Natural killer cell (primary cell): ENCODE measurements around the gene TPI1. TPM values are rescaled to one million over a fixed set of nuclear protein-coding genes. Genes with fewer than 3 reads are reported as not detected.

Experiments used
- ATAC-seq, 3 donors: fragments of 150-1000 bp in 2 of 3; fragments of 200-7000 bp in 1 of 3; cut with Tn5 transposase; 1 replicate in 1 of 3; 2 replicates in 2 of 3; pipeline ENCODE4 v1.10.0; 2021; ENCODE audit warnings: mild to moderate bottlenecking in 2 of 3, moderate library complexity in 2 of 3
- DNase-seq, 2 donors: peaks; one replicate each; pipeline versions ENCODE4 v3.0.0 to v3.0.0-alpha.2; 2013 to 2021; ENCODE audit warnings: mixed read lengths in 1 of 2
- H3K27ac ChIP-seq: one replicate; pipeline ENCODE4 v1.5.1; 2013; ENCODE audit warnings: mild to moderate bottlenecking, low read length
- H3K27me3 ChIP-seq: one replicate; pipeline ENCODE4 v1.6.1; 2013; ENCODE audit warnings: low read length; ENCODE audit not compliant: control insufficient read depth, insufficient read depth
- H3K36me3 ChIP-seq: one replicate; pipeline ENCODE4 v1.6.1; 2013; ENCODE audit warnings: low read length; ENCODE audit not compliant: control insufficient read depth, insufficient read depth
- H3K4me1 ChIP-seq: one replicate; pipeline ENCODE4 v1.6.1; 2013; ENCODE audit warnings: low read length; ENCODE audit not compliant: control insufficient read depth, insufficient read depth
- H3K4me3 ChIP-seq: one replicate; pipeline ENCODE4 v1.5.1; 2013; ENCODE audit warnings: low read length
- H3K9me3 ChIP-seq: one replicate; pipeline ENCODE4 v1.6.1; 2013; ENCODE audit warnings: low read length; ENCODE audit not compliant: control insufficient read depth, insufficient read depth
- H3K27ac Mint-ChIP-seq, 2 donors: one replicate each; pipeline ENCODE4 v1.8.0; 2022; ENCODE audit warnings: mild to moderate bottlenecking in 2 of 2, mixed read lengths in 2 of 2, moderate library complexity in 1 of 2
- H3K27me3 Mint-ChIP-seq, 2 donors: one replicate each; pipeline ENCODE4 v1.8.0; 2022; ENCODE audit warnings: low read depth in 2 of 2, mixed read lengths in 2 of 2
- H3K36me3 Mint-ChIP-seq: one replicate; pipeline ENCODE4 v1.8.0; 2022; ENCODE audit warnings: mixed read lengths
- H3K4me1 Mint-ChIP-seq, 2 donors: one replicate each; pipeline ENCODE4 v1.8.0; 2022; ENCODE audit warnings: mixed read lengths in 2 of 2
- H3K4me3 Mint-ChIP-seq: one replicate; pipeline ENCODE4 v1.8.0; 2022; ENCODE audit warnings: mild to moderate bottlenecking, moderate library complexity, mixed read lengths
- H3K9me3 Mint-ChIP-seq, 2 donors: one replicate each; pipeline ENCODE4 v1.8.0; 2022; ENCODE audit warnings: mixed read lengths in 2 of 2
- WGBS: methylation state at CpG from one replicate; pipeline ENCODE4 v1.1.7; 2013; ENCODE audit warnings: missing lambda C conversion rate; ENCODE audit not compliant: insufficient coverage; 5-methylcytosine and 5-hydroxymethylcytosine counted together
- intact Hi-C: fragments of 100-400 bp; cut with micrococcal nuclease; formaldehyde crosslinking; loops from one replicate; pipeline ENCODE4 v1.14.2; 2022
- total RNA-seq, 4 donors: library from RNA; stranded (reverse); fragments of 120-200 nt in 1 of 4; gene quantifications; one replicate each; pipeline versions ENCODE4 v1.2.3 to v1.2.4, GENCODE V29; 2013 to 2022
- TF ChIP-seq, protein P1 (sequence below): fragments of 200-600 bp; IDR thresholded peaks from one replicate; pipeline ENCODE4 v1.8.0; 2022; ENCODE audit warnings: antibody characterized with exemption

Gene TPI1
- total RNA-seq, result 100 to 1,000 TPM; 167 to 196 (median 189) TPM
- 272 TPM for total RNA-seq (2013)

DNA sequence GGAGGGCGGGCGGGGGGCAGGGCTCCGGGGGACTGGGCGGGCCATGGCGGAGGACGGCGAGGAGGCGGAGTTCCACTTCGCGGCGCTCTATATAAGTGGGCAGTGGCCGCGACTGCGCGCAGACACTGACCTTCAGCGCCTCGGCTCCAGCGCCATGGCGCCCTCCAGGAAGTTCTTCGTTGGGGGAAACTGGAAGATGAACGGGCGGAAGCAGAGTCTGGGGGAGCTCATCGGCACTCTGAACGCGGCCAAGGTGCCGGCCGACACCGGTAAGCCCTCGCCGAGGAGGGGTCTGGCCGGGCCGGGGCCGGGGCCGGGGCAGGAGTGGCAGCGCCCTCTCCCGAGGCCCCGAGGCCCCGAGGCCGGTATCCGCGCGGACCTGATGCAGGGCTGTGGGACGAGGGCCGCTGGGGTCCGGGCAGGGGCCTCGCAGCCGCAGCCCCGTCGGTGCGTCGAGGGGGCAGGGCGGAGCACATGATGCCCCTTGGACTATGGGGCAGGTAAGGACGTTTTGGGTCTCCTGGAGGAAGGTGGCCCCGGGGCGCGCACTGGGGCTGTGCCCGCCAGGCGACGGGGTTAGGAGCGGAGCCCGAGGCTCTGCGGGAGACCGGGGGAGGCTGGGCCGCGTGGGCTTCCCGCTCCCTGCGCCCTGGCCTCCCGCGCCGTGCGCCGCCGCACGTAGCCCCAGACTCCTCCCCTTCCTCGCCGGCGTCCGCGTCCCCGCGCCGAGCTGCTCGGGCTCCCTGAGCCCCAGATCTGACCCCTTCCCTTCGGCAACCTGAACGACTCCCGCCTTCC lies at the start of gene TPI1:
TSS of gene TPI1 (plus strand) at position 119 of the 798 bp plus-strand sequence. CDS start at position 155, 36 bp downstream.
- peak within 1 kb of the TSS; percentile 95 for H3K4me3 Mint-ChIP-seq
- TF ChIP-seq, protein P1, sequence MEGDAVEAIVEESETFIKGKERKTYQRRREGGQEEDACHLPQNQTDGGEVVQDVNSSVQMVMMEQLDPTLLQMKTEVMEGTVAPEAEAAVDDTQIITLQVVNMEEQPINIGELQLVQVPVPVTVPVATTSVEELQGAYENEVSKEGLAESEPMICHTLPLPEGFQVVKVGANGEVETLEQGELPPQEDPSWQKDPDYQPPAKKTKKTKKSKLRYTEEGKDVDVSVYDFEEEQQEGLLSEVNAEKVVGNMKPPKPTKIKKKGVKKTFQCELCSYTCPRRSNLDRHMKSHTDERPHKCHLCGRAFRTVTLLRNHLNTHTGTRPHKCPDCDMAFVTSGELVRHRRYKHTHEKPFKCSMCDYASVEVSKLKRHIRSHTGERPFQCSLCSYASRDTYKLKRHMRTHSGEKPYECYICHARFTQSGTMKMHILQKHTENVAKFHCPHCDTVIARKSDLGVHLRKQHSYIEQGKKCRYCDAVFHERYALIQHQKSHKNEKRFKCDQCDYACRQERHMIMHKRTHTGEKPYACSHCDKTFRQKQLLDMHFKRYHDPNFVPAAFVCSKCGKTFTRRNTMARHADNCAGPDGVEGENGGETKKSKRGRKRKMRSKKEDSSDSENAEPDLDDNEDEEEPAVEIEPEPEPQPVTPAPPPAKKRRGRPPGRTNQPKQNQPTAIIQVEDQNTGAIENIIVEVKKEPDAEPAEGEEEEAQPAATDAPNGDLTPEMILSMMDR, result no peak
- Histone ChIP-seq H3K36me3 (peaks cover 33% of the 10 kb centered on the region), H3K9me3 (no peaks in the 10 kb centered on the region), H3K27ac (peak within 1 kb of the TSS; percentile 71), H3K27me3 (no peaks in the 10 kb centered on the region), H3K4me3 (peak within 1 kb of the TSS; percentile 48), H3K4me1 (peaks cover 48% of the 10 kb centered on the region)
- peak within 1 kb of the TSS; percentile 74 to 84 for H3K27ac Mint-ChIP-seq
- DNase-seq (peak; percentile 66 to 85), ATAC-seq (peak; percentile 83 to 93 (median 89))
- no peaks in the 10 kb centered on the region for H3K9me3 Mint-ChIP-seq
- WGBS, result under 1% methylated on average over 86 of the region's 86 CpGs
- H3K27me3 Mint-ChIP-seq, result no peaks in the 10 kb centered on the region
- H3K36me3 Mint-ChIP-seq, result no peaks in the 10 kb centered on the region
- H3K4me1 Mint-ChIP-seq, result peaks cover 36 to 46% of the 10 kb centered on the region in 2 donors
- intact Hi-C loops, result no loop called here

DNA sequence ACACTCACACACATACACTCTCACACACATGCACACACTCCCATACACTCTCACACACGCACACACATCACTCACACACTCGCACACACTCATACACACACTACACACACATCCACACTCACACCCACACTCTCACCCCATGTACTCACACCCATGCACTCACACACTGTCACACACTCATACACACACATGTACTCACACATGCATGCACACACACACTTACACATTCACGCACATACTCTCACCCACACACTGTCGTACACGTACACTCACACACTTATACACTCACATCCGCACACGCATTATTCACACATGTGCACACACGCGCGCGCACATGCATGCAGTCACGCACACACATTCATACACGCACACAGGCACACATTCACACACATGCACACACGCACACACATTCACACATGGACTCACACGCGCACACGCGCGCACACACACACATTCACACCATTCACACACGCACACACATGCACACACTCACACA lies 49.6 kb upstream of the TPI1 start:
- 84% methylated on average over 20 of the region's 20 CpGs for WGBS
- Mint-ChIP-seq H3K4me1 (peaks cover 0 to 6% of the 10 kb centered on the region in 2 donors), H3K27ac (no peak overlapping the region), H3K27me3 (peaks cover 2 to 30% of the 10 kb centered on the region in 2 donors), H3K36me3 (no peaks in the 10 kb centered on the region), H3K9me3 (no peaks in the 10 kb centered on the region), H3K4me3 (no peak overlapping the region)
- H3K27ac ChIP-seq, result no peak overlapping the region
- DNase-seq, result no peak
- ATAC-seq, result peak in 1 of 3 donors; percentile 33
- H3K9me3 ChIP-seq, result no peaks in the 10 kb centered on the region
- H3K36me3 ChIP-seq, result no peaks in the 10 kb centered on the region
- intact Hi-C loops, result no loop called here
- H3K27me3 ChIP-seq, result peaks cover 8% of the 10 kb centered on the region
- peaks cover 11% of the 10 kb centered on the region for H3K4me1 ChIP-seq
- no peak overlapping the region for H3K4me3 ChIP-seq
- TF ChIP-seq, protein P1, result no peak

DNA sequence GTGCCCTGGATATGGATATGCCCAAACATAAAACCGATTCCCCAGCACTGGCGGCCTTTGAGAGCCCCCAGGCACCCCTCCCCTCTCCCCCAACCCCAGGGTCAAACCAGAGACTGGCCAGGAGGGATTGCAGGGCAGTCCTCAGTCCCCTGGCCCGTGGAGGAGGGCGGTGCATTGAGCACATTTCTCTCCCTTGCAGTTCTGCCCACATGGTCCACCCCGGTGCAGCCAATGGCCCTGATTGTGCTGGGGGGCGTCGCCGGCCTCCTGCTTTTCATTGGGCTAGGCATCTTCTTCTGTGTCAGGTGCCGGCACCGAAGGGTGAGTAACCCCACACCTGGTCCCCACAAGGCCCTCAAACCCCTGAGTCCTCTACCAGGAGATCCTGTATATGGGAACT lies 49.1 kb upstream of the TPI1 start:
- H3K36me3 ChIP-seq, result no peaks in the 10 kb centered on the region
- H3K27me3 Mint-ChIP-seq, result peaks cover 7 to 35% of the 10 kb centered on the region in 2 donors
- peaks cover 0 to 6% of the 10 kb centered on the region in 2 donors for H3K4me1 Mint-ChIP-seq
- H3K27me3 ChIP-seq, result peaks cover 8% of the 10 kb centered on the region
- intact Hi-C loops, result no loop called here
- ATAC-seq (no peak), DNase-seq (no peak)
- no peaks in the 10 kb centered on the region for H3K9me3 Mint-ChIP-seq
- no peak overlapping the region for H3K4me3 Mint-ChIP-seq
- H3K9me3 ChIP-seq, result no peaks in the 10 kb centered on the region
- H3K27ac ChIP-seq, result no peak overlapping the region
- H3K36me3 Mint-ChIP-seq, result no peaks in the 10 kb centered on the region
- no peak overlapping the region for H3K27ac Mint-ChIP-seq
- TF ChIP-seq, protein P1, result no peak
- no peak overlapping the region for H3K4me3 ChIP-seq
- H3K4me1 ChIP-seq, result peaks cover 11% of the 10 kb centered on the region
- 95% methylated on average over 10 of the region's 10 CpGs for WGBS
